ENCODE data around the gene TULP1.
"Not testable (repeated sequence)": the region's sequence is repeated elsewhere in the genome, so short reads cannot be mapped to it uniquely, and the experiment has no call there.

Gene TULP1

DNA sequence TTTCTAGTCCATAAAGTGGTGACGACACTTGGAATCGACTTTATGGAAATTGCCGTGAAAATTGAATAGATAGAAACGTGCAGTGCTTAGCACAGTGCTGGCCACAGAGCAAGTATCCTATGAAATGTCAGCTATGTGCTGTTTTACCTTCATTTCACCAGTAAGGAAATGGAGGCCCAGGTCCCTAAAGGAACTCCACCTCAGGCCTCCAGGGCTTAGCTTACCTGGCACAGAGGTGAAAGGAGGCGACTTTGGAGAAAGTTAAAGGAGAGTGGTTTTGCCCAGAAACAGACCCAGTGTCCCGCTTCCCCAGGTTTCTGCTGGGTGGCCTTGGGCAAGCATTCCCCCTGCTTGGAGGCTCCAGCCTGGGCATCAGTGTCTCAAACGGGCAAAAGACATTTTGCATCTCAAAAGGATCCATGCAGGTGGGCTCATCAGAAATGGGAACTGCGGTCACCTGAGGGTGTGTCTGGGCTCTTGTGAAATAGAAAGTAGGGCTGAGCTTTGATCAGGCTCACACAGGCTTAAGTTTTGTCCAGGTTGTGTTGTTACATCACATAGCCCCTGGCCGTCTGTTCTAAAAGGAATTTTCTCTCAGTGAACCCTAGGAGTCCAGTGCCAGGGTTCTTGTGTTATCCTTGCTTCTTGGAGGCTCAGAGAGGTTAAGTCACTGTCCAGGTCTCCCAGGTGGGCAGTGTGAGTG is 6.8 kb upstream of the TULP1 start:
- no peak for DNase-seq

DNA sequence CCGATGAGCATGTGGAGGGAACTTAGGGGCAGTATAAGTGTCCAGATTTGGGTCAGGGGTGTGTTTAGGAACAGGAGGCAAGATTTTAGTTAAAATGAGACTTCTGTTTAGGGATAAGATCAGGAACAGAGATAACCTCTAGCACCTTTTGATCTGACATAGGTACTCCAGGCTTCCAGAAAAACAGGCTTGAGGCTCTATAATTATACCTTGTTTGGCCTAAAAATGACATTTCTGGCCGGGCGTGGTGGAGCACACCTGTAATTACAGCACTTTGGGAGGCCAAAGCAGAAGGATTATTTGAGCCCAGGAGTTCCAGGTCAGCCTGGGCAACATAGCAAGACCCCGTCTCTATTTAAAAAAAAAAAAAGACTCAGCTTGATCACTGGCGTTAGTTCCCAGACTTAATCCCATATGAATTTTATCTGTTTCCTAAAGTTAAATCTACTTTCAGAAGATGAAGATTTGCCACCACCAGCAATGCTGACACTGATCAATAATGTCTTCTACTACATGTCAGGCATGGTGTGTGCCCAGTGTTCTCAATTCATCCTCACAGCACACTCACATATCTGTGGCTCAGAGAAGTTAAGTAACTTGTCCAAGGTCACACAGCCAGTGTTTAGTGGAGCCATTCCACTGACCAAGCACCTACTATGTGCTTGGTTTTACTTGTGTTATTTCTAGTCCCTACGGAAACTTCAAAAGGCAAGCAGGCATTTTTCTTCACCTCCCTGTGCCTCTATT is 6.0 kb upstream of the TULP1 start:
- no peak for DNase-seq

DNA sequence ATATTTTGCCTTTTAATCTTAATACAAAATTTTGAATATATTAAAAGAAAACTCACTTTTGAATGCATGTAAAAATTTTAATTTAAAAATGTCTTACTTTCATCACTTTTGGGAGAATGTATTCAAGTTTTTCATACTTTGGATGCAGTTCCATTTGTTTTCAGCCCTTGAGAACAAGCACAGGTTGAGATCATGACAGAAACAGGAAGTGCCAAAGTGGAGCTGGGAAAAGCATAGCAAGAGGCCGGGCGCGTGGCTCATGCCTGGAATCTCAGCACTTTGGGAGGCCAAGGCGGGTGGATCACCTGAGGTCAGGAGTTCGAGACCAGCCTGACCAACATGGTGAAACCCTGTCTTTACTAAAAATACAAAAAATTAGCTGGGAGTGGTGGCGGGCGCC is 5.3 kb upstream of the TULP1 start:
- DNase-seq = not testable (repeated sequence)

DNA sequence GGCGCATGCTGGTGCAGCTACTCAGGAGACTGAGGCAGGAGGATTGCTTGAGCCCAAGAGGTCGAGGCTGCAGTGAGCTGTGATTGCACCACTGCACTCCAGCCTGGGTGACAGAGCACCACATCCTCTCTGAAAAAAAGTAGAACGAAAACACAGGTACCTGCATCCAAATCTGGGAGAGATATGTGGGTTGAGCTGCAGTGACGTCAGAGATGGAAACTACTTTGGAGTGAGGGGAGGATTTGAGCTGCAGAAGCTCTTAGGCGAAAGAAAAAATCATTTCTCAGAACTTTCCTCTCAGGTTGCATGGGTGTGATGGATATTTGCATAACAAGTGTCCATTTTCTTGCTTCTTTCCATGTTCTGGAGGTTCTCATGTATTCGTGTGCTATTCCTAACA is 4.0 kb upstream of the TULP1 start:
- DNase-seq = no peak

DNA sequence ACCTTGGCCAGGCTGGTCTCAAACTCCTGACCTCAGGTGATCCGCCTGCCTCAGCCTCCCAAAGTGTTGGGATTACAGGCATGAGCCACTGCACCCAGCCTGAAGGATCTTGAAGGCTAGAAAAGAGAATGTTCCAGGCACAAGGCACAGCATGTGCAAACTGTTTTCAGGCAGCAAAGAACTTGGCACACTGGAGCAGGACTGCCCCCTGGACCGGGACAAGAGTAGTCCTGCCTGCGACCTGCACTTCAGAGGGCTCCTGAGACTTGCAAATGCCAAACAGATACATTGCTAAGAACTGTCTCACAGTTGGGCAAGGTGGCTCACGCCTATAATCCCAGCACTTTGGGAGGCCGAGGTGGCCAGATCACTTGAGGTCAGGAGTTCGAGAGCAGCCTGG is 3.2 kb upstream of the TULP1 start:
- DNase-seq = not testable (repeated sequence)

DNA sequence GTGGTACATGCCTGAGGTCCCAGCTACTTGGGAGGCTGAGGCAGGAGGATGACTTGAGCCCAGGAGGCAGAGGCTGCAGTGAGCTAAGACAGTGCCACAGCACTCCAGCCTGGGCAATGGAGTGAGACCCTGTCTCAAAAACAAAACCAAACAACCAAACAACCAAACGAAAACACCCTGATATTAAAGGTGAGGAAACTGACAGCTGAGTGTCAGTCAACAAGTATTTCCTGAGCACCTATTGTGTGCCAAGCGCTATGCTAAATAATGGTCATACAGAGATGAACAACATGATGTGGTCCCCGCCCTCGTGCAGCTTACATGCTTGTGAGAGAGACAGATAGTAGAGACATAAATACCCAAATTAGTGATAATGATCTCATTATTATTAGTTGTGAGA is 1.9 kb upstream of the TULP1 start:
- DNase-seq = no peak

DNA sequence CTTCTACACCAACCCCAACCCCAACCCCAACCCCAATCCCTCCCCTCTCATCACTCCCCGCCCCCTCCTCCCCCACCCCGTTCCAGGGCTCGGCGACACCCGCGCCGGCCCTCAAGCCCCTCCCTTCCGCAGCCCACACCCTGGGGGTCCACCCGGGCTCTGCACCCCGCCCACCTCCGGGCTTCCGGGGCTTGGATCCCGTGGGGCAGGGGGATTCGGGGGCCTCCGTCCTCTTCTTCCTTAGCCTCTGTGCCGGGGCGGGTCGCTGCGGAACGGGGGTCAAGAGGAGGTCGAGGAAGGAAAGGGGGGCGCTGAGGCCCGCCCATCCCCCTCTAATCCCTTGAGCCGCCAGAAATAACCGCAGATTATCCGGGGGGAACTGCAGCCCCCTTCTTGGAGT is 690 bp downstream of the TULP1 start:
- no peak for DNase-seq

DNA sequence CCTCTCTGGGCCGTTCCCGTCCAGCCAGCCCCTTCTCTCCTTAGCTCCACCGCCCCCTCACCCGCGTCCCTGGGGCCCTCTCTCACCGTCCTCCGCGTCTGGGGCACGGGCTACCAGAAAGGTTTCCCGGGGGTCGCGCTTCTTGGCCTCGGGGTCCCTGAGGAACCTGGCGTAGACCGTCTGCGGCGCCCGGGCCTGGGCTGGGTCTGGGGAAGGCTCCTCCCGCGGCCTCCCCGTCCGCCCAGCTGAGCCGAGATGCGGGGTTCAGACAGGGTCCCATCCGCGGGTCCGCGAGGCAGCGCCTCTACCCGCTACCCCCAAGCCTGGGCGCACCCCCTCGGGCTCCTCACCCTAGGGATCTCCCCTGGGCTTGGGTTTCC is 1.1 kb downstream of the TULP1 start:
- no peak for DNase-seq

DNA sequence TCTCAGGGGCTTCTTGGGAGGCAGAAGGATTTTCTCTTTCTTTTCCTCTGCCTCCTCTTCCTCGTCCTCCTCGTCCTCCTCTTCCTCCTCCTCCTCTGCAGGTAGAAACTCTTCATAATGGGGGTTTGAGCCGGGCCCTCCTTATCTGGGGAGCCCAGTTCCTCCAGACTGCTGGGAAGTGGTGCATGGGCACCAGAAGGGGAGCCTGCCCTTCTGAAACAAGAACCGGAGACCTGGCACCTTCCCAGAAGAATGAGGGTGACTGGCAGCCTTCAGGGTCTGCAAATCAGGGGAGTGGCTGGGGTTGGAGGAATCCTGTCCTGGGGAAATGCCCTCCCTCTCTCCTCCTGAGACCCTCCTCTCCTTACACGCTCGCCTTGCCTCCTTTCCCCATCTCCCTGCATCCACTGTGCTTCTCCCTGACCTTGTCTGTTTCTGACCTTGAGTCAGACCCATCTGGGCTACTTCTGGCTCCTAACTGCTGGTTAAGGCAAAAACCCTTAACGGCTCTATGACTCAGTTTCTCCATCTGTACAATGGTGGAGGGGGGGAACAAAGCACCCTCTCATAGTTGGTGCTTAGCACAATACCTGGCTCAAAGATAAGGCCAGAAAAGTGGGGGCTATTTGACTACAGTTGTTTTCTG is 1.7 kb downstream of the TULP1 start:
- DNase-seq = no peak

DNA sequence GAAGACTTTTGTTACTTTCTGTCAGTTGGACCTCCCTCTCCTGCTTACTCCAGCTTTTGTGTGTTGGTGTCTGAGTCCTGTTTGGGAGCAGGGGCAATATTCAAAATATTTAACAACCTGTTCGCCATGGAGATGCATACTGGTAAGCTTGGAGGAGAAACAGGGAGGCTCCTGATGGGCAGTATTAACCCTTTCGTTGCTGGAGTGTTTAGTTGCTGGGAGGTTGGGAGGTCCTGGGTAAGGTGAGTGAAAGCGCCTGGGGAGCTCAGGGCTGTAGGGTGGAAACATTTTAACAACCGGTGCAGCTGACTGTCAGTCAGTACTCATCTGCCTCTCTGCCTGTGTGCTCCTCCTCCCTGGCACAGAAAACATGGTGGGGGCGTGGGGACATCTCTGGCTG is 4.2 kb downstream of the TULP1 start:
- DNase-seq = no peak

DNA sequence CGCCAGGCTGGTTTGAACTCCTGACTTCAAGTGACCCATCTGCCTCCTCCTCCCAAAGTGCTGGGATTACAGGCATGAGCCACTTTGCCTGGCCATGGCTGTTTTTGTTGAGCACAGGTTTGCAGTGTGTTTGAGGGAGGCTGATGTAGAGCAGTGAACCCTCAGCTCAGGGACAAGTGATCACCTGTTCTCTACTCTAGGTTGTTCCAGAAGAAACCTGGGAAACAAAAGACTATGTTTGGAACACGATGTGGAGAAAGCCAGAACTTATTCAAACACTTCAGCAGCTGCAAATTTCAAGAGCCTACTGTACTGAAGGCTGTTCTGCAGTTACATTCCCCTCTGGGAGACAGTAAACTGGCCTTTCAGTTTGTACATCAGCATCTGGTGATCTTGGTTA is 4.7 kb downstream of the TULP1 start:
- DNase-seq = no peak

DNA sequence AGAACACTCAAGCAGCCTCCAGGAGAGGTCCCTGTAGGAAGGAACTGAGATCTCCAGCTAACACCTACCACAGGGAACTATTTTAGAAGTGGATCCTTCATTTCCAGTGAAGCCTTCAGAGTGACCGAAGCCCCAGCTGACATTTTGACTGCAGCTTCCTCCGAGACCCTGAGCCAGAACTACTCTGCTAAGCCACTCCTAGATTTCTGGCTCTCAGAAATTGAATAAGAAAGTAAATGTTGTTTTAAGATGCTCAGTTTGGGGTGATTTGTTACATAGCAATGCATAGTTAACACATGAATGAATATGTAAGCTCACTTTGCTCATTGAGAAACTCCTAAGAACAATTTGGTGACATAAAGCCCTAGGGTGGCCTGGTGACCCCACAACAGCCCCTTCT is 5.5 kb downstream of the TULP1 start:
- no peak for DNase-seq

DNA sequence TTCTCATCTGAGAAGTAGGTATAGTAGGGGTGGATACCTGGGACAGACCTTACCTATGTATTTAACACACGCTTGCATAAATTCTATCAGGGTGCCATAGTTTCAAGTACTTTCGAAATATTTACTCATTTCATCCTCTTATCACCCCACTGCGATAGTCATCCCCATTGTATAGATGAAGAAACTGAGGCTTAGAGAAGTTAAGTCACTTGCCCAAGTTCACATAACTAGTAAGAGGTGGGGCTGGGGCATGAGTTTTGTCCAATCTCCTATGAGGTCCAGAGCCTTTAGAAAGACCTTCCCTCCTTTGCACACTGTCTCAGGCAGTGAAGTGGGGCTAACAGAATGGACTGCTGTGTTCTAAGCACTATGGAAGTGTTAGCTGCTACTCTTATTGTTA is 6.2 kb downstream of the TULP1 start:
- no peak for DNase-seq

DNA sequence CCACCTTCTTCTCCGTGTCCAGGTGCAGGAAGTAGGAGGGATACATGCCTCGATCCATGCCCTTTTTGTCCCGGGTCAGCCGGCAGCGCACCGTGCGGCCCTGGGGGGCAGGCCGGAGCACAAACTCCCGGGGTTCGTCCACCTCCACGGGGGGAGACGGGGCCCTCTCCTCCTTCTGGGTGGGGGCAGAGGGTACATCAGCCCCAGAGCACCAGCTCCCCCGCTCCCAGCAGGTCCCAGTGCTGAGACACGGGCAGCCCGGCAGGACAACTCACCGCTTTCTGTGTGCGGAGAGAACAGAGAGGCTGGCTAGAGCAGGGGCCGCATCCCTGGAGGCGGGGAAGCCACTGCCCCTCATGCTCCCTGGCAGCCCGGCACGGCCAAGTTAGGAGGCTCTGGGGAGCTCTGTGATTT is 6.7 kb downstream of the TULP1 start:
- DNase-seq = no peak

DNA sequence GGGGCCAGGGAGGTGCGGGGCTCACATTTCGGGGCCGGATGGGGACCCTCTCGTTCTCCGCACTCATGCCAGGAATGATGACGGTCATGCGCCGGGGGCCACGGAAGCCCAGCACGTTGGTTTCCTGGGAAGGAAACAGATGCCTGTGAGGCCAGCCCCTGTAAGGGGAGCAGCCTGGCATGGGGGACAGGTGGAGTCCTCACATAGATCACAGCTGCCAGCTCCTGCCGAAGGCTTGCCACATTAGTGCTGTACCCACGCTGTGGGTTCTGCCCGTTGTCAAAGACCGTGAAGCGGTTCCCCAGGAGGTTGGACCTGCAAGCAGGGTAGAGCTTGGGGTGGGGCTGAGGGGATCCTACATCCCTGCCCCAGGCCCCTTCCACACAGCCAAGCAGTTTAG is 9.2 kb downstream of the TULP1 start:
- DNase-seq = no peak

DNA sequence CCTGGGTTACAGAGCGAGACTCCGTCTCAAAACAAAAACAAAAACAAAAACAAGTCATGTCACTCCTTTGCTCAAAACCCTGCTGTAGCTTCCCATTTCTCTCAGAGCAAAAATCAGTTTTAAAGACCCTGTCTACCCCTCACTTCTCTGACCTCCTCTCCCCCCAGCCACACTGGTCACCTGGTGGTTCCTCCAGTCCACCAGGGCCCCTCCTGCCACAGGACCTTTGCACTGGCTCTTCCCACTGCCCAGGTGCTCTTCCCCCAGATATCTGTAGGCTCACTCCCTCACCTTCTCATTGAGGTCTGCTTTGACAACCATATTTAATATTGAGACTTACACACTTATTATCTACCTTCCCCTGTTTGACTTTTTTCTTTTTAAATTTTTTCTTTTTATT is 10.9 kb downstream of the TULP1 start:
- no peak for DNase-seq

DNA sequence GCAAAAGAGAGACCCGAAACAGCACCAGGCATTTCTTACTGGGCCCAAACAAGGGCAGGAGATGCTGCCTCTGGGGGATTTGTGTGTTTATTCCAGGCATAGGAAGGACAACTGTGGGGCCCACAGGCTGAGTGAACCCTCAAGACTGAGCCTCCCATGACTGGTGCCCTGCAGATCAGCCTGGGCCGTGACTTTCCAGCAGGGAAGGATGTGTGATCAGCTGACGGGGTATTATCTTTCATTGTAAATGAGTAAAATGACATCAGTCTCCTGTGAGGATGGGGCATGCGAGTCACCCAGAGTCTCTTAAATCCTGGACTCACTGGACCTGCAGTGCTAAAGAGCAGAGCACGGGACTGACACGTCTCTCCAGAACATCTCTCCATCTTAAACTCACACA is 11.9 kb downstream of the TULP1 start:
- no peak for DNase-seq

DNA sequence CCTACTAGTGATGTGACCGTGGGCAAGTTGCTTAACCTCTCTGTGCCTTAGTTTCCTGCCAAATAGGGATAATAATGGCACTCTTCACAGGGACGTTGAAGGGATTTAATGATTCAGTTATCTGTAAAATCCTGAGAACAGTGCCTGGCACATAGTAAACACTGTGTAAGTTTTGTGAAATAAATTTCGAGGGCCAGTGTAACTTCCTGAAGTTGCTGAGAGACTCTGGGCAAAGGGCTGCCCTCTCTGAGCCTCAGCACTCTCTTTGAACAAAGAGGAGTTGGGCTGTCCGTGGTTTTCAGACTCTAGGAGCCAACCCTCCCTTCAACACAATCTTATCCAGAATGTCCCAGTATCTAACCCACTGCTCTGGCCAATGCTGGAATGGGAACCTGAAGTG is 13.3 kb downstream of the TULP1 start:
- no peak for DNase-seq

DNA sequence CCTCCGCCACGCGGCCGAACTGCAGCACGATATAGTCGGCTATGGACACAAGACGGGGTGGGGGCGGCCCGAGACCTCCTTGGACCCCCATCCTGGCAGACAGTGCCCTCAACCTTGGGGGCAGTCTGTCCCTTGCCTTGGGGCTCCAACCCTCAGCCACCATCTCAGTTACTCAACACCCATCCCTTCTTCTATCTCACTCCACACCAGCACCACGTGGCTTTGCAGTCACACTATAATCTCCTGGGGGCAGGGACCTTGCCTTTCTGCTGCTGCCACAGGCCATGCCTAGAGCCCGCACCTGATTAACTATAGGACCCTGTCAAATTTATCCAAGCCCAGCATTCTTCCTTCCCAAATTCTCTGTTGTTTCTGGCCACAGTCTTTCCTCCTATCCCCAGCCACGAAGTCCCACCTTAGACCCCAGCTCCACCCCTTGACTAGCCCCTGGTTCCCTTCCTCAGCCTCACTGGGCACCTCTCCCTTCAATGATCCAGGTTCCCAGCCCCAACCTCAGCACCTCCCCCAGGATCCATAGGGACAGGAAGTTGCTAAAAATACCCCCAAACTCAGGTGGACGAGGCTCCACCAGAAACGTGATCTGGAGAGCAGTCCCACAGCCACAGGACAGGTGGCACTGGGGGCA is 14.2 kb downstream of the TULP1 start:
- DNase-seq = no peak

DNA sequence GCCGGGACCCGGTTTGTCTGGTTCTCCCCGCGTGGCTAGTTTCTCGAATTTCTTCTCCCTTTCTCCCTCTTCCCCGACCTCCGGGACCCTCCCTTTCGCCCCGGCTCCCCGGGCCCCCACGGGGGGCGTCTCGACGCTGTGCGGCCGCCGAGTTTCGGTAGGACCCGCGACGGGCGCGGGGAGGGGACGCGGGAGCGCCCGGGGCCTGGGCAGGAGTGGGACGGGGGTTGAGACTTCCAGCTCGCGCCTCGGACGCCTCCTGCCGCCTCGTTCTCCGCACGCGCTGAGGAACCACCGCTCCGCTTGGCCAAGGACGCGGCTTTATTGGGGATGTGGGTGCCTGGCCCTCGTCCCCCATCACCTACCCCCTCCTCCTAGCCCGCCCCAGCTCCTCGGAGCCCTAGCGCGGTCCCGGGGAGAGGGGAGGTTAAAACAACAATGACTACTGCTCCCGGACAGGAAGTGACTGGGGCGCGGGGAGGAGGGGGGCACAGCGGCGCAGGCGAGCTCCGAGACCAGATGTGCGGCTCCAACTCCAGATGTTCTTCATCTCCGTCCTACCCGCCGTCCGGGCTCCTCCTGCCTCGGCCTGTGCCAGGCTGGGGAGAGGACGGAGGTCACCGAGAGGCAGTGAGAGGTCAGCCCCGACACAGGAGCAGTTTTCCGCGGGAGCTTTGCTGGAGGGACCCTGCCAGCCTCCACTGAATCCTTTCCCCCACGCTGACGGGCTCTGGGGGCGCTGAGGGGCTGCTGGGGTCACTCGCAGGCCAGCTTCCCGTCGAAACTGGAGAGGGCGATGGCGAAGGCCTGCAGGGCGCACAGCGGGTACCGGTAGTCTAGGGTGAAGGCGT is 14.9 kb downstream of the TULP1 start:
- peak; percentile 24 for DNase-seq

DNA sequence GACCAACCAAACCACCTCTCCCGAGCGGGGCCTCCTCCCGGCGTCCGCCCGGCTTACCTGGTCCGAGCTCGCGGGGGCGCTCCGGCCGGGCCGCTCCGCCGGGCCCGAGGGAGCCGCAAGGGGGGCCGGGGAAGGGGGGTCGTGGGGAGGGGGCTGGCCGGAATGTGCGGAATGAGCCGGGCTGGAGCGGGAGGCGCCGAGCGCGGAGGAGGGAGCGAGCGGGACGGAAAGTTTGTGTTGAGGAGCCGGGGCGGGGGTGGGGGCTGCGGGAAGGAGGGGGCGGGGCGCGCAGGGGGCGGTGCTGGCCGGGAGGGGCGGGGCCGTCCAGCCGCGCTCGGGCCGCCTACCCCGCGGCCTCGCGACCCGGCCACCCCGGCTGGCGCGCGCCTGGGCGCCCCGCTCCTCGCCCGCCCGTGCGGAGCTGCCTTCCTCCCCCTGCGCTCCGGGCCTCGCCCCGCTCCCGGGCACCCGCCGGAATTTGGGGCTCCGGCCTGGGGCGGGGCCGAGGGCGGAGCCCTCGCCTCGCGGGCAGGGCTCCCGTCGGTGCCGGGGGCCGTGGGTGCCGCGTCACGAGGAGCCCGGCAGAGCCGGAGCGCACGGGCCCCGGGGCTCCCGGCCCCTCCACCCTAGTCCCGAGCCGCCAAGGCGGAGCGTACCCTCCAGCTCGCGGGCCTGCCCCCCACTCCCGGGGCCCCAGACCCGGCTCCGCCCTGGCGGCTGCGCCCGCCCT is 15.7 kb downstream of the TULP1 start, which contains the start of gene TEAD3:
Gene TEAD3, minus strand, starts transcription at position 239 of the 730 bp plus-strand sequence.
- peak; percentile 32 for DNase-seq

Data from effector CD4-positive, alpha-beta T cell (primary cell).